ENCODE data around the gene YEATS4.

The YEATS4 gene

DNA sequence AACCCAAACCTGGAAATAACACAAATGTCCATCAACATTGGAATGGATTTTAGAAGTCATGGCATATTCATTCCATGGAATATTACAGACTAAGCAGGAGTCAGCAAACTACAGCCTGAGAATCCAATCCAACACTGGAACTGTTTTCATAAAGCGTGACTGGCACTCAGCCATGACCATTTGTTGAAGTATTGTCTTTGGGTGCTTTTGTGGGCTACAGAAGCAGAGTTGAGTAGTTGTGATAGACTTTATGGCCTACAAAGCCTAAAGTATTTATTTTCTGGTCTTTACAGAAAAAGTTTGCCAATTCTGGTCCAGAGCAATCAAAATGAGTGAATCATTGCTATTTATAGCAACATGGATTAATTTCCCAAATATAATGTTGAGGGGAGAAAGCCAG lies 76.1 kb downstream of the YEATS4 start:
- peak; percentile 24 for DNase-seq

DNA sequence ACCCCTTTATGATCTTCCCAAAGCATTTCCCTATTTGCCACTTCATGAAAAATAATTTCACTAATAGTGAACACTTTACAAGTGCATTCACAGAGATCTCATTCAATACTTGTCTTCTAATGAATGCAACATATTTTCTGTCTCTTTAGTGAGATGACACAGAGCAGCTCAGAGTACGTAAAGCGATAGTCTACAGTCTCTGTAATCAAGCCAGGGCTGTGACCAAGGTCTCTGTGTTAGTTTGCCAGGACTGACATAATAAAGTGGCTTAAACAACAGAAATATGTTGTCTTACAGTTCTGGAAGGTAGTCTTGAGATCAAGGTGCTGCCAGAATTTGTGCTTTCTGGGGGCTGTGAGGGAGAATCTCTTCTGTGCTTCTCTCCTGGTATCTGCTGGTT lies 77.5 kb downstream of the YEATS4 start:
- DNase-seq, result no peak

DNA sequence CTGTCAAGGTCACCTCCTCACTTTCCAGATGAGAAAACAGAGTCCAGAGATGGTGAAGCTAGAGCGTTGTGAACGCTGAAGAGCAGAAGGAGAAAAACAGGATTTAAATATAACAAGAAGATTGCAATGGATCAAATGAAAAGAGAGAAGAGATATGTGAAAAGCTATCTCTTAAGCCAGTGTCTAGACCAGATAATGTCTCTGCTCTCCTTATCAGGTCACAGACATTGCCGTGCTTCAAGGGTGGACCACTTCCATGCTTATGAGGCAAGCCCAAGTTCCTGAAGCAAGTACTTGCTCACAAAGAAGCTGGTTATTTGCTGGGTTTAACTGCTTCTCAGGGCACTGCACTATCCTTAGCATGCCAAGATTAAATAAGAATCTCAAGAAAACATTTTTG lies 79.0 kb downstream of the YEATS4 start:
- no peak for DNase-seq

DNA sequence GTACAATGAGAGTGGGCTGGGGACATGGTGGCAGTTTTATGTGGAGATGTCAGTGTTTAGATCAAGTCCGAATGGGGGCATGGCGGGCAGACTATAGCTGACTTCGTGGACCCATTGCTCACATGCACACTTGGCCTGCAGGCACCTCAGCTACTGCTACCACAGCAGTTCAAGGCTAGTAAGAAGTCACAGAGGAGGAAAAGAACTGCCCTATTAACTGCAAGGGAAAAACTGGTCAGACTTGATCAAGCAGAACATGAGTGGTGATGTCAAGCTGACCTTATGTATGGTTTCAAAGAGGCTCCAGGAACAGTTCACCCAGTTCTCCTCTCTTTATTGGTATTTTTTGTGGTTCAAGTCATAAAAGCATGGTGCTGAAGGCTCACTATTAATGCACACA lies 80.5 kb downstream of the YEATS4 start:
- no peak for DNase-seq
